ENCODE results near the gene ABTB2. TPM values are rescaled to one million over a fixed set of nuclear protein-coding genes. Genes with fewer than 3 reads are reported as not detected.

ABTB2 gene
- total and polyA plus RNA-seq, 2 experiments from 2014 or later, result 2.6 to 12.1 TPM

DNA sequence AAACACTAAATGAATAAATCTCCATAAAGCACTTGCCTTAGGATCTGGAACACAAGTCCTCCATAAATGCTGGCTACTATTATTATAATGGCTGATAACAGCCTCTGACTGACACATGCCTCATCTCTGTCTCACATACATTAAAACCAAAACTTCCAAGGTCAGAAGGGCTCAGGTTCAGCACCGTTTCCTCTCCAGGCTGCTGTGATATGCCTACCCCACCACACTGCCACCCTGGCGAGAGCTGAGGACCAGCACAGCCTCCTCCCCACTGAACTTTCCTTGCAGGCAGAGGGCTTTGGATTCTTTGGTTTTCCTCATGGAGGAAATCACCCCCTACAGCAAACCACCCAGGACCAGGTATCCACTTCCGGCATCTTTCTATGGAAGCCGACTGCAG is 112.8 kb downstream of the ABTB2 start (continued):
- TF ChIP-seq, protein P1, sequence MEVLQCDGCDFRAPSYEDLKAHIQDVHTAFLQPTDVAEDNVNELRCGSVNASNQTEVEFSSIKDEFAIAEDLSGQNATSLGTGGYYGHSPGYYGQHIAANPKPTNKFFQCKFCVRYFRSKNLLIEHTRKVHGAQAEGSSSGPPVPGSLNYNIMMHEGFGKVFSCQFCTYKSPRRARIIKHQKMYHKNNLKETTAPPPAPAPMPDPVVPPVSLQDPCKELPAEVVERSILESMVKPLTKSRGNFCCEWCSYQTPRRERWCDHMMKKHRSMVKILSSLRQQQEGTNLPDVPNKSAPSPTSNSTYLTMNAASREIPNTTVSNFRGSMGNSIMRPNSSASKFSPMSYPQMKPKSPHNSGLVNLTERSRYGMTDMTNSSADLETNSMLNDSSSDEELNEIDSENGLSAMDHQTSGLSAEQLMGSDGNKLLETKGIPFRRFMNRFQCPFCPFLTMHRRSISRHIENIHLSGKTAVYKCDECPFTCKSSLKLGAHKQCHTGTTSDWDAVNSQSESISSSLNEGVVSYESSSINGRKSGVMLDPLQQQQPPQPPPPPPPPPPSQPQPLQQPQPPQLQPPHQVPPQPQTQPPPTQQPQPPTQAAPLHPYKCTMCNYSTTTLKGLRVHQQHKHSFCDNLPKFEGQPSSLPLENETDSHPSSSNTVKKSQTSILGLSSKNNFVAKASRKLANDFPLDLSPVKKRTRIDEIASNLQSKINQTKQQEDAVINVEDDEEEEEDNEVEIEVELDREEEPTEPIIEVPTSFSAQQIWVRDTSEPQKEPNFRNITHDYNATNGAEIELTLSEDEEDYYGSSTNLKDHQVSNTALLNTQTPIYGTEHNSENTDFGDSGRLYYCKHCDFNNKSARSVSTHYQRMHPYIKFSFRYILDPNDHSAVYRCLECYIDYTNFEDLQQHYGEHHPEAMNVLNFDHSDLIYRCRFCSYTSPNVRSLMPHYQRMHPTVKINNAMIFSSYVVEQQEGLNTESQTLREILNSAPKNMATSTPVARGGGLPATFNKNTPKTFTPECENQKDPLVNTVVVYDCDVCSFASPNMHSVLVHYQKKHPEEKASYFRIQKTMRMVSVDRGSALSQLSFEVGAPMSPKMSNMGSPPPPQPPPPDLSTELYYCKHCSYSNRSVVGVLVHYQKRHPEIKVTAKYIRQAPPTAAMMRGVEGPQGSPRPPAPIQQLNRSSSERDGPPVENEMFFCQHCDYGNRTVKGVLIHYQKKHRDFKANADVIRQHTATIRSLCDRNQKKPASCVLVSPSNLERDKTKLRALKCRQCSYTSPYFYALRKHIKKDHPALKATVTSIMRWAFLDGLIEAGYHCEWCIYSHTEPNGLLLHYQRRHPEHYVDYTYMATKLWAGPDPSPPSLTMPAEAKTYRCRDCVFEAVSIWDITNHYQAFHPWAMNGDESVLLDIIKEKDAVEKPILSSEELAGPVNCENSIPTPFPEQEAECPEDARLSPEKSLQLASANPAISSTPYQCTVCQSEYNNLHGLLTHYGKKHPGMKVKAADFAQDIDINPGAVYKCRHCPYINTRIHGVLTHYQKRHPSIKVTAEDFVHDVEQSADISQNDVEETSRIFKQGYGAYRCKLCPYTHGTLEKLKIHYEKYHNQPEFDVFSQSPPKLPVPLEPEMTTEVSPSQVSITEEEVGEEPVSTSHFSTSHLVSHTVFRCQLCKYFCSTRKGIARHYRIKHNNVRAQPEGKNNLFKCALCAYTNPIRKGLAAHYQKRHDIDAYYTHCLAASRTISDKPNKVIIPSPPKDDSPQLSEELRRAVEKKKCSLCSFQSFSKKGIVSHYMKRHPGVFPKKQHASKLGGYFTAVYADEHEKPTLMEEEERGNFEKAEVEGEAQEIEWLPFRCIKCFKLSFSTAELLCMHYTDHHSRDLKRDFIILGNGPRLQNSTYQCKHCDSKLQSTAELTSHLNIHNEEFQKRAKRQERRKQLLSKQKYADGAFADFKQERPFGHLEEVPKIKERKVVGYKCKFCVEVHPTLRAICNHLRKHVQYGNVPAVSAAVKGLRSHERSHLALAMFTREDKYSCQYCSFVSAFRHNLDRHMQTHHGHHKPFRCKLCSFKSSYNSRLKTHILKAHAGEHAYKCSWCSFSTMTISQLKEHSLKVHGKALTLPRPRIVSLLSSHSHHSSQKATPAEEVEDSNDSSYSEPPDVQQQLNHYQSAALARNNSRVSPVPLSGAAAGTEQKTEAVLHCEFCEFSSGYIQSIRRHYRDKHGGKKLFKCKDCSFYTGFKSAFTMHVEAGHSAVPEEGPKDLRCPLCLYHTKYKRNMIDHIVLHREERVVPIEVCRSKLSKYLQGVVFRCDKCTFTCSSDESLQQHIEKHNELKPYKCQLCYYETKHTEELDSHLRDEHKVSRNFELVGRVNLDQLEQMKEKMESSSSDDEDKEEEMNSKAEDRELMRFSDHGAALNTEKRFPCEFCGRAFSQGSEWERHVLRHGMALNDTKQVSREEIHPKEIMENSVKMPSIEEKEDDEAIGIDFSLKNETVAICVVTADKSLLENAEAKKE (CRISPR knock-in tag; IDR thresholded peaks at IDR 0.05), result no peak

DNA sequence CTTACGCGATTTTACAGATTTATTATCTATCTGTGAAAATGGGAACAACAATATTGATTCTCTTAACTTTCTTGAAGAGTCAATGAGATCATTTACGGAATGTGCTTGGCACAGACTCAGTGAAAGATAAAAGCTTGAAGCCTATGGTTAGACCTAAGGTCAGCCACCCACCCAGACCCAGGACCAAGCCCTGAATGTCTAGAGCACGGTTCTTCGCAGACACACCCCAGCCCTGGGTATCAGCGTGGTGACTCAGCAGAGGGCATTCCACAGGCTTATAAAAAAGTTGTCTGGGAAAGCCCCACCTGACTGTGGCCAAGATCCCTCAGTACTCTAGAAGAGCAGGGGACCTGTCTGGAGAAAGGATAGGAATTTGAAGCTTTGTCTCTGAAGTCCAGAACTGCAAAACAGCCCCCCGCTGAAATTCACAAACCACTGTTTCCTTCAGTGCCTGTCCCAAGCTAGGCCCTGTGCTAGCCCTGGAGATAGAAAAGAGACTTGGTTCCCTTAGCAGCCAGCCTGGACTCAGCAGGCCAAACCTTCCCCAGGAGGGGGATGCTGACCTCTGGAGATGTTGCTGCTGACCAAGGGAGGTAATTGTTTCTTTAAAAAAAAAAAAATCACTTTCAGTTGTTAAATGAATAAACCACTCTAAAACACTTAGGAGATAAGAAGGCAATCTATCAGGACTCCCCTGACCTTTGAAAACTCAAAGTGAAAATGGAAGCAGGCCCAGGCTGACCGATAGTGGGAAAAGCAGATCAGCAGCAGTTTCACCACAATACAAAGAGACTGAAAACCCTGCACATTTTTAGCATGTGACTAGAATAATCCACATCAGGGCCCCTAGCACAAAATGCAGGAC is 114.0 kb downstream of the ABTB2 start:
- H3K27ac ChIP-seq (ENCODE audit: low read depth), result no peak overlapping the region
- no peak for DNase-seq (ENCODE audit: low spot score)
- no peak overlapping the region for H2AFZ ChIP-seq
- H3K36me3 ChIP-seq (ENCODE audit: insufficient read depth), result no peaks in the 10 kb centered on the region
- H3K4me2 ChIP-seq, result no peak overlapping the region
- H3K27me3 Mint-ChIP-seq (ENCODE audit: insufficient read depth, low read depth, poor library complexity), result peaks cover 2% of the 10 kb centered on the region
- no peaks in the 10 kb centered on the region for H3F3A ChIP-seq (replicated peaks; ENCODE audit: low read depth)
- peaks cover 25% of the 10 kb centered on the region for H3K4me1 Mint-ChIP-seq
- no peaks in the 10 kb centered on the region for H3K36me3 Mint-ChIP-seq (ENCODE audit: low read depth)
- no peaks in the 10 kb centered on the region; the same call in 1 of the 2 replicates for H3K79me2 ChIP-seq (replicated peaks; ENCODE audit: insufficient read depth)
- H3K27ac Mint-ChIP-seq, result no peak overlapping the region
- no peak overlapping the region for H3K4me3 Mint-ChIP-seq
- no peaks in the 10 kb centered on the region for H3K27me3 ChIP-seq (ENCODE audit: insufficient read depth)
- H3K9me3 Mint-ChIP-seq, result no peaks in the 10 kb centered on the region
- H3K4me1 ChIP-seq (ENCODE audit: insufficient read depth), result peaks cover 20% of the 10 kb centered on the region
- H4K20me1 ChIP-seq (replicated peaks; ENCODE audit: insufficient read depth), result no peaks in the 10 kb centered on the region
- ATAC-seq, result peak; percentile 30
- no peak for TF ChIP-seq ZNF331 (CRISPR knock-in tag; IDR thresholded peaks at IDR 0.05; ENCODE audit: low read depth)
- TF ChIP-seq, protein P2, sequence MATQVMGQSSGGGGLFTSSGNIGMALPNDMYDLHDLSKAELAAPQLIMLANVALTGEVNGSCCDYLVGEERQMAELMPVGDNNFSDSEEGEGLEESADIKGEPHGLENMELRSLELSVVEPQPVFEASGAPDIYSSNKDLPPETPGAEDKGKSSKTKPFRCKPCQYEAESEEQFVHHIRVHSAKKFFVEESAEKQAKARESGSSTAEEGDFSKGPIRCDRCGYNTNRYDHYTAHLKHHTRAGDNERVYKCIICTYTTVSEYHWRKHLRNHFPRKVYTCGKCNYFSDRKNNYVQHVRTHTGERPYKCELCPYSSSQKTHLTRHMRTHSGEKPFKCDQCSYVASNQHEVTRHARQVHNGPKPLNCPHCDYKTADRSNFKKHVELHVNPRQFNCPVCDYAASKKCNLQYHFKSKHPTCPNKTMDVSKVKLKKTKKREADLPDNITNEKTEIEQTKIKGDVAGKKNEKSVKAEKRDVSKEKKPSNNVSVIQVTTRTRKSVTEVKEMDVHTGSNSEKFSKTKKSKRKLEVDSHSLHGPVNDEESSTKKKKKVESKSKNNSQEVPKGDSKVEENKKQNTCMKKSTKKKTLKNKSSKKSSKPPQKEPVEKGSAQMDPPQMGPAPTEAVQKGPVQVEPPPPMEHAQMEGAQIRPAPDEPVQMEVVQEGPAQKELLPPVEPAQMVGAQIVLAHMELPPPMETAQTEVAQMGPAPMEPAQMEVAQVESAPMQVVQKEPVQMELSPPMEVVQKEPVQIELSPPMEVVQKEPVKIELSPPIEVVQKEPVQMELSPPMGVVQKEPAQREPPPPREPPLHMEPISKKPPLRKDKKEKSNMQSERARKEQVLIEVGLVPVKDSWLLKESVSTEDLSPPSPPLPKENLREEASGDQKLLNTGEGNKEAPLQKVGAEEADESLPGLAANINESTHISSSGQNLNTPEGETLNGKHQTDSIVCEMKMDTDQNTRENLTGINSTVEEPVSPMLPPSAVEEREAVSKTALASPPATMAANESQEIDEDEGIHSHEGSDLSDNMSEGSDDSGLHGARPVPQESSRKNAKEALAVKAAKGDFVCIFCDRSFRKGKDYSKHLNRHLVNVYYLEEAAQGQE (IDR thresholded peaks at IDR 0.05; ENCODE audit: unreplicated experiment), result no peak
- TF ChIP-seq NANOG (IDR thresholded peaks at IDR 0.05; ENCODE audit: borderline replicate concordance), result no peak
- no peak for TF ChIP-seq JUNB (IDR thresholded peaks at IDR 0.05; ENCODE audit: unreplicated experiment)
- TF ChIP-seq CREB1 (CRISPR knock-in tag; IDR thresholded peaks at IDR 0.05; ENCODE audit: low read depth), result no peak
- no peaks in the 10 kb centered on the region for H3K9me2 ChIP-seq (ENCODE audit: insufficient read depth)
- no peak overlapping the region for H3K4me3 ChIP-seq

Measured in GM23338 (cell line).